ENCODE measurements around the gene HOXA3. TPM values are rescaled to one million over a fixed set of nuclear protein-coding genes. Genes with fewer than 3 reads are reported as not detected.

The HOXA3 gene
- total and polyA plus RNA-seq, 2 of the 13 experiments (the other 11 are each of a cell fraction or from before 2014, with no cell fraction given) = 2.9 to 4.6 TPM

GRCh38 chr7:27198871-27199801 is 46.8 kb upstream of the HOXA3 start (continued):
- TF ChIP-seq ZNF800 (CRISPR knock-in tag; IDR thresholded peaks at IDR 0.05) = peak; percentile 88
- TF ChIP-seq PPARG (CRISPR knock-in tag; conservative IDR thresholded peaks at IDR 0.05) = no peak
- no peak for TF ChIP-seq MZF1 (CRISPR knock-in tag; IDR thresholded peaks at IDR 0.05; ENCODE audit: borderline replicate concordance)
- TF ChIP-seq TMF1 (CRISPR knock-in tag; IDR thresholded peaks at IDR 0.05; ENCODE audit: low read depth) = no peak
- no peak for TF ChIP-seq PATZ1 (CRISPR knock-in tag; IDR thresholded peaks at IDR 0.05)
- 0 out of 2 replicates have a peak, but pooled peaks have one; percentile 13 for TF ChIP-seq BCL6 (CRISPR knock-in tag; IDR thresholded peaks at IDR 0.05)
- TF ChIP-seq ZNF777 (CRISPR knock-in tag; IDR thresholded peaks at IDR 0.05) = peak; percentile 92
- no peak for TF ChIP-seq SRF (IDR thresholded peaks at IDR 0.05; ENCODE audit: low read depth, low read length)
- 0 out of 2 replicates have a peak, but pooled peaks have one; percentile 38 for TF ChIP-seq RNF2 (conservative IDR thresholded peaks at IDR 0.05; ENCODE audit: low read depth)
- no peak for TF ChIP-seq ZFP41 (CRISPR knock-in tag; IDR thresholded peaks at IDR 0.05; ENCODE audit: borderline replicate concordance)
- no peak for TF ChIP-seq CHCHD3 (CRISPR knock-in tag; IDR thresholded peaks at IDR 0.05)
- no peak for TF ChIP-seq PAF1 (CRISPR knock-in tag; IDR thresholded peaks at IDR 0.05)
- TF ChIP-seq MED13 (CRISPR knock-in tag; IDR thresholded peaks at IDR 0.05) = 0 out of 2 replicates have a peak, but pooled peaks have one; percentile 23
- TF ChIP-seq DBP (CRISPR knock-in tag; IDR thresholded peaks at IDR 0.05; ENCODE audit: not compliant biosample characterization) = no peak
- no peak for TF ChIP-seq ZFP36 (IDR thresholded peaks at IDR 0.05; ENCODE audit: borderline replicate concordance, low read depth, low read length, partially characterized antibody)
- 0 out of 2 replicates have a peak, but pooled peaks have one; percentile 29 for TF ChIP-seq ZNF598 (CRISPR knock-in tag; IDR thresholded peaks at IDR 0.05; ENCODE audit: borderline replicate concordance)

Measured in HepG2 (cell line).